ENCODE data around the gene GPBP1. TPM values are rescaled to one million over a fixed set of nuclear protein-coding genes. Genes with fewer than 3 reads are reported as not detected.

The GPBP1 gene
- total RNA-seq (100 to 1,000 TPM in 2 of 9 donors, 10 to 100 TPM in 7; 38.7 to 131 (median 75.0) TPM), polyA plus RNA-seq (100 to 1,000 TPM in 1 of 3 donors, 10 to 100 TPM in 2; 60.9 to 115 (median 92.6) TPM)
- long read RNA-seq, donor 1, full-length matches to known transcripts: 5 of 10 reads
- long read RNA-seq, donor 1, partial matches to known transcripts: 5 of 10 reads
- long read RNA-seq, donor 1, other reads (novel, unspliced or antisense): 0 of 10 reads
- long read RNA-seq, donor 2, partial matches to known transcripts: 7 of 10 reads
- long read RNA-seq, donor 2, other reads (novel, unspliced or antisense): 0 of 10 reads
- long read RNA-seq, donor 3, full-length matches to known transcripts: 4 of 17 reads
- long read RNA-seq, donor 3, partial matches to known transcripts: 13 of 17 reads
- long read RNA-seq, donor 3, other reads (novel, unspliced or antisense): 0 of 17 reads
- long read RNA-seq, donor 4, transcript GPBP1-204 (12 exons, 2,857 nt): major isoform, 8 of 51 reads
- long read RNA-seq, donor 4, partial matches to known transcripts: 27 of 51 reads
- long read RNA-seq, donor 4, other reads (novel, unspliced or antisense): 15 of 51 reads
- long read RNA-seq, donor 5, full-length matches to known transcripts: 107 of 183 reads
- long read RNA-seq, donor 5, partial matches to known transcripts: 7 of 183 reads
- long read RNA-seq, donor 5, other reads (novel, unspliced or antisense): 69 of 183 reads
- long read RNA-seq, donor 6, partial matches to known transcripts: 32 of 45 reads
- long read RNA-seq, donor 6, other reads (novel, unspliced or antisense): 11 of 45 reads
- long read RNA-seq, donor 7, partial matches to known transcripts: 7 of 9 reads
- long read RNA-seq, donor 7, other reads (novel, unspliced or antisense): 0 of 9 reads
- long read RNA-seq, donor 8, transcript GPBP1-204 (12 exons, 2,857 nt): major isoform, 6 of 14 reads
- long read RNA-seq, donor 8, partial matches to known transcripts: 6 of 14 reads
- long read RNA-seq, donor 8, other reads (novel, unspliced or antisense): 0 of 14 reads
- long read RNA-seq, donor 9, partial matches to known transcripts: 6 of 14 reads
- long read RNA-seq, donor 9, other reads (novel, unspliced or antisense): 0 of 14 reads
- long read RNA-seq, donor 10, full-length matches to known transcripts: 1 of 1 reads
- long read RNA-seq, donor 10, partial matches to known transcripts: 0 of 1 reads
- long read RNA-seq, donor 10, other reads (novel, unspliced or antisense): 0 of 1 reads

- Histone ChIP-seq H3K27ac (peak within 1 kb of the TSS; percentile 97 to 100 (median 99)), H3K36me3 (replicated peaks in 1 of 2) (no peaks in the 10 kb centered on the region), H3K27me3 (no peaks in the 10 kb centered on the region), H3K4me1 (replicated peaks in 1 of 2) (peaks cover 12 to 32% of the 10 kb centered on the region in 2 donors), H3K9me3 (replicated peaks in 1 of 3) (no peaks in the 10 kb centered on the region), H3K4me3 (peak within 1 kb of the TSS; percentile 58 to 99 (median 84))
- TF ChIP-seq POLR2A (IDR thresholded peaks at IDR 0.05): peak; percentile 66 to 80
- TF ChIP-seq CTCF (IDR thresholded peaks at IDR 0.05): no peak
- 0 to 1% (median 0%) methylated on average over 19 to 83 of the region's 83 CpGs for WGBS, 4 donors
- peak; percentile 99 for DNase-seq
- intact Hi-C loops (cut with DNase I): no loop called here
Measured at GRCh38 chr5:57173319-57174127, at the start of gene GPBP1. TSS of gene GPBP1 (plus strand) at chr5:57174059. CDS start at chr5:57214131, 40,072 bp downstream.

- 93 to 97% (median 95%) methylated on average over 3 of the region's 3 CpGs for WGBS, 4 donors
- H3K4me1 ChIP-seq (replicated peaks in 1 of 2): no peaks in the 10 kb centered on the region
- H3K27ac ChIP-seq: no peak overlapping the region
- intact Hi-C loops (cut with DNase I): no loop called here
- H3K36me3 ChIP-seq (replicated peaks in 1 of 2): no peaks in the 10 kb centered on the region
- no peak overlapping the region for H3K4me3 ChIP-seq
- TF ChIP-seq CTCF (IDR thresholded peaks at IDR 0.05) (no peak), POLR2A (IDR thresholded peaks at IDR 0.05) (no peak)
- no peaks in the 10 kb centered on the region for H3K27me3 ChIP-seq
- H3K9me3 ChIP-seq (replicated peaks in 1 of 3): no peaks in the 10 kb centered on the region
- DNase-seq: no peak
Measured at GRCh38 chr5:57128325-57128724, 45.5 kb upstream of the GPBP1 start.

- Histone ChIP-seq H3K27ac (no peak overlapping the region), H3K4me3 (no peak overlapping the region), H3K4me1 (replicated peaks in 1 of 2) (no peaks in the 10 kb centered on the region), H3K36me3 (replicated peaks in 1 of 2) (no peaks in the 10 kb centered on the region), H3K9me3 (replicated peaks in 1 of 3) (no peaks in the 10 kb centered on the region), H3K27me3 (no peaks in the 10 kb centered on the region)
- TF ChIP-seq POLR2A (IDR thresholded peaks at IDR 0.05) (no peak), CTCF (IDR thresholded peaks at IDR 0.05) (no peak)
- intact Hi-C loops (cut with DNase I): no loop called here
- DNase-seq: no peak
- WGBS, 4 donors: 86 to 95% (median 93%) methylated on average over 2 of the region's 2 CpGs
Measured at GRCh38 chr5:57133574-57133973, 40.3 kb upstream of the GPBP1 start.

Data from adrenal gland (tissue), 19 donors.